Measurements from ENCODE around the gene SLX9.

- no peak for TF ChIP-seq EZH2 (IDR thresholded peaks at IDR 0.05; ENCODE audit: borderline replicate concordance, low read length)
- TF ChIP-seq CTCF (conservative IDR thresholded peaks at IDR 0.05 in 1 of 2, IDR thresholded peaks at IDR 0.05 in 1 of 2; ENCODE audit: extremely low read depth in 1 of 2, insufficient read depth in 1 of 2, low read depth in 1 of 2, low read length in 2 of 2): no peak
Observed at GRCh38 chr21:44989537-44989886, 49.7 kb downstream of the SLX9 start.
